ENCODE data around the gene SUGCT.

SUGCT gene

GRCh38 chr7:40851001-40851400, 716.2 kb downstream of the SUGCT start:
- Histone ChIP-seq H3K27me3 (ENCODE audit: control insufficient read depth, insufficient read depth, low read length) (no peaks in the 10 kb centered on the region), H3K9me3 (ENCODE audit: control insufficient read depth, low read depth, low read length) (no peaks in the 10 kb centered on the region), H3K4me1 (ENCODE audit: control insufficient read depth, low read depth, low read length) (no peaks in the 10 kb centered on the region), H3K27ac (ENCODE audit: low read length) (no peak overlapping the region), H3K36me3 (ENCODE audit: control insufficient read depth, low read depth, low read length) (no peaks in the 10 kb centered on the region), H3K9ac (ENCODE audit: low read length) (no peak overlapping the region), H3K4me3 (ENCODE audit: low read length) (no peak overlapping the region)

GRCh38 chr7:40859076-40859475, 724.3 kb downstream of the SUGCT start:
- no peaks in the 10 kb centered on the region for H3K4me1 ChIP-seq (ENCODE audit: control insufficient read depth, low read depth, low read length)
- no peaks in the 10 kb centered on the region for H3K9me3 ChIP-seq (ENCODE audit: control insufficient read depth, low read depth, low read length)
- H3K36me3 ChIP-seq (ENCODE audit: control insufficient read depth, low read depth, low read length) = no peaks in the 10 kb centered on the region
- no peak overlapping the region for H3K9ac ChIP-seq (ENCODE audit: low read length)
- no peaks in the 10 kb centered on the region for H3K27me3 ChIP-seq (ENCODE audit: control insufficient read depth, insufficient read depth, low read length)
- no peak overlapping the region for H3K4me3 ChIP-seq (ENCODE audit: low read length)
- H3K27ac ChIP-seq (ENCODE audit: low read length) = no peak overlapping the region

GRCh38 chr7:40859965-40860543, 725.2 kb downstream of the SUGCT start:
- Histone ChIP-seq H3K4me1 (ENCODE audit: control insufficient read depth, low read depth, low read length) (no peaks in the 10 kb centered on the region), H3K9me3 (ENCODE audit: control insufficient read depth, low read depth, low read length) (no peaks in the 10 kb centered on the region), H3K4me3 (ENCODE audit: low read length) (no peak overlapping the region), H3K27ac (ENCODE audit: low read length) (no peak overlapping the region), H3K27me3 (ENCODE audit: control insufficient read depth, insufficient read depth, low read length) (no peaks in the 10 kb centered on the region), H3K9ac (ENCODE audit: low read length) (no peak overlapping the region), H3K36me3 (ENCODE audit: control insufficient read depth, low read depth, low read length) (no peaks in the 10 kb centered on the region)

GRCh38 chr7:40865441-40866233, 730.8 kb downstream of the SUGCT start:
- H3K9me3 ChIP-seq (ENCODE audit: control insufficient read depth, low read depth, low read length) = no peaks in the 10 kb centered on the region
- H3K9ac ChIP-seq (ENCODE audit: low read length) = no peak overlapping the region
- no peaks in the 10 kb centered on the region for H3K4me1 ChIP-seq (ENCODE audit: control insufficient read depth, low read depth, low read length)
- no peak overlapping the region for H3K27ac ChIP-seq (ENCODE audit: low read length)
- H3K4me3 ChIP-seq (ENCODE audit: low read length) = no peak overlapping the region
- H3K27me3 ChIP-seq (ENCODE audit: control insufficient read depth, insufficient read depth, low read length) = no peaks in the 10 kb centered on the region
- H3K36me3 ChIP-seq (ENCODE audit: control insufficient read depth, low read depth, low read length) = no peaks in the 10 kb centered on the region

GRCh38 chr7:40866601-40867000, 731.8 kb downstream of the SUGCT start:
- Histone ChIP-seq H3K9ac (ENCODE audit: low read length) (no peak overlapping the region), H3K27me3 (ENCODE audit: control insufficient read depth, insufficient read depth, low read length) (no peaks in the 10 kb centered on the region), H3K4me1 (ENCODE audit: control insufficient read depth, low read depth, low read length) (no peaks in the 10 kb centered on the region), H3K4me3 (ENCODE audit: low read length) (no peak overlapping the region), H3K27ac (ENCODE audit: low read length) (no peak overlapping the region), H3K36me3 (ENCODE audit: control insufficient read depth, low read depth, low read length) (no peaks in the 10 kb centered on the region), H3K9me3 (ENCODE audit: control insufficient read depth, low read depth, low read length) (no peaks in the 10 kb centered on the region)

- Histone ChIP-seq H3K36me3 (ENCODE audit: control insufficient read depth, low read depth, low read length) (no peaks in the 10 kb centered on the region), H3K4me1 (ENCODE audit: control insufficient read depth, low read depth, low read length) (no peaks in the 10 kb centered on the region), H3K9me3 (ENCODE audit: control insufficient read depth, low read depth, low read length) (no peaks in the 10 kb centered on the region), H3K4me3 (ENCODE audit: low read length) (no peak overlapping the region), H3K9ac (ENCODE audit: low read length) (no peak overlapping the region), H3K27me3 (ENCODE audit: control insufficient read depth, insufficient read depth, low read length) (no peaks in the 10 kb centered on the region), H3K27ac (ENCODE audit: low read length) (no peak overlapping the region)
Measured at GRCh38 chr7:40870108-40870507, 735.3 kb downstream of the SUGCT start.

GRCh38 chr7:40873248-40873647, 738.4 kb downstream of the SUGCT start:
- Histone ChIP-seq H3K36me3 (ENCODE audit: control insufficient read depth, low read depth, low read length) (no peaks in the 10 kb centered on the region), H3K9me3 (ENCODE audit: control insufficient read depth, low read depth, low read length) (no peaks in the 10 kb centered on the region), H3K9ac (ENCODE audit: low read length) (no peak overlapping the region), H3K4me3 (ENCODE audit: low read length) (no peak overlapping the region), H3K27ac (ENCODE audit: low read length) (no peak overlapping the region), H3K27me3 (ENCODE audit: control insufficient read depth, insufficient read depth, low read length) (no peaks in the 10 kb centered on the region), H3K4me1 (ENCODE audit: control insufficient read depth, low read depth, low read length) (no peaks in the 10 kb centered on the region)

- Histone ChIP-seq H3K27ac (ENCODE audit: low read length) (no peak overlapping the region), H3K4me1 (ENCODE audit: control insufficient read depth, low read depth, low read length) (no peaks in the 10 kb centered on the region), H3K9me3 (ENCODE audit: control insufficient read depth, low read depth, low read length) (no peaks in the 10 kb centered on the region), H3K4me3 (ENCODE audit: low read length) (no peak overlapping the region), H3K27me3 (ENCODE audit: control insufficient read depth, insufficient read depth, low read length) (no peaks in the 10 kb centered on the region), H3K9ac (ENCODE audit: low read length) (no peak overlapping the region), H3K36me3 (ENCODE audit: control insufficient read depth, low read depth, low read length) (no peaks in the 10 kb centered on the region)
Measured at GRCh38 chr7:40874756-40875155, 740.0 kb downstream of the SUGCT start.

- H3K9me3 ChIP-seq (ENCODE audit: control insufficient read depth, low read depth, low read length) = no peaks in the 10 kb centered on the region
- H3K27me3 ChIP-seq (ENCODE audit: control insufficient read depth, insufficient read depth, low read length) = no peaks in the 10 kb centered on the region
- no peaks in the 10 kb centered on the region for H3K36me3 ChIP-seq (ENCODE audit: control insufficient read depth, low read depth, low read length)
- no peak overlapping the region for H3K9ac ChIP-seq (ENCODE audit: low read length)
- H3K4me3 ChIP-seq (ENCODE audit: low read length) = no peak overlapping the region
- H3K4me1 ChIP-seq (ENCODE audit: control insufficient read depth, low read depth, low read length) = no peaks in the 10 kb centered on the region
- no peak overlapping the region for H3K27ac ChIP-seq (ENCODE audit: low read length)
Measured at GRCh38 chr7:40876601-40877000, 741.8 kb downstream of the SUGCT start.

GRCh38 chr7:40879941-40880543, 745.2 kb downstream of the SUGCT start:
- no peaks in the 10 kb centered on the region for H3K36me3 ChIP-seq (ENCODE audit: control insufficient read depth, low read depth, low read length)
- no peak overlapping the region for H3K9ac ChIP-seq (ENCODE audit: low read length)
- no peaks in the 10 kb centered on the region for H3K4me1 ChIP-seq (ENCODE audit: control insufficient read depth, low read depth, low read length)
- no peaks in the 10 kb centered on the region for H3K9me3 ChIP-seq (ENCODE audit: control insufficient read depth, low read depth, low read length)
- no peak overlapping the region for H3K4me3 ChIP-seq (ENCODE audit: low read length)
- H3K27ac ChIP-seq (ENCODE audit: low read length) = no peak overlapping the region
- no peaks in the 10 kb centered on the region for H3K27me3 ChIP-seq (ENCODE audit: control insufficient read depth, insufficient read depth, low read length)

- no peak overlapping the region for H3K4me3 ChIP-seq (ENCODE audit: low read length)
- H3K4me1 ChIP-seq (ENCODE audit: control insufficient read depth, low read depth, low read length) = no peaks in the 10 kb centered on the region
- H3K27ac ChIP-seq (ENCODE audit: low read length) = no peak overlapping the region
- H3K9ac ChIP-seq (ENCODE audit: low read length) = no peak overlapping the region
- H3K27me3 ChIP-seq (ENCODE audit: control insufficient read depth, insufficient read depth, low read length) = no peaks in the 10 kb centered on the region
- no peaks in the 10 kb centered on the region for H3K9me3 ChIP-seq (ENCODE audit: control insufficient read depth, low read depth, low read length)
- no peaks in the 10 kb centered on the region for H3K36me3 ChIP-seq (ENCODE audit: control insufficient read depth, low read depth, low read length)
Measured at GRCh38 chr7:40880581-40880980, 745.8 kb downstream of the SUGCT start.
